ENCODE measurements around the gene CTDSPL.

GRCh38 chr3:37897763-37898162 is 36.1 kb downstream of the CTDSPL start:
- TF ChIP-seq CTCF (IDR thresholded peaks at IDR 0.05) (no peak), EZH2phosphoT487 (IDR thresholded peaks at IDR 0.05) (no peak), EZH2 (IDR thresholded peaks at IDR 0.05) (no peak)

All from neural progenitor cell (in vitro differentiated cells).